Adrenal gland (tissue), 12 donors: Measurements from ENCODE around the gene FOXP2. TPM values are rescaled to one million over a fixed set of nuclear protein-coding genes. Genes with fewer than 3 reads are reported as not detected.

Source experiments
- DNase-seq, 7 donors: peaks; one replicate each; pipeline ENCODE4 v3.0.0-alpha.2; 2019 to 2020
- H3K27ac ChIP-seq, 5 donors: fragments of 200-600 bp; sonication (generic) in 4 of 5; 1 replicate in 3 of 5; 2 replicates in 2 of 5; pipeline versions ENCODE4 v1.5.1 to v1.8.0; 2016 to 2020; ENCODE audit warnings: mild to moderate bottlenecking in 1 of 5
- H3K27me3 ChIP-seq: fragments of 200-600 bp; 2 replicates; pipeline ENCODE4 v1.8.0; 2021
- H3K36me3 ChIP-seq, 2 donors: fragments of 200-600 bp; replicated peaks in 1 of 2; 1 replicate in 1 of 2; 2 replicates in 1 of 2; pipeline versions ENCODE4 v1.5.1 to v1.8.0; 2018 to 2022
- H3K4me1 ChIP-seq, 2 donors: fragments of 200-600 bp; replicated peaks in 1 of 2; 1 replicate in 1 of 2; 2 replicates in 1 of 2; pipeline versions ENCODE4 v1.5.1 to v1.8.0; 2018 to 2021
- H3K4me3 ChIP-seq, 4 donors: fragments of 200-600 bp; sonication (generic) in 3 of 4; one replicate each; pipeline ENCODE4 v1.5.1; 2016 to 2018
- H3K9me3 ChIP-seq, 3 donors: fragments of 200-600 bp; sonication (generic) in 1 of 3; replicated peaks in 1 of 3; 1 replicate in 2 of 3; 2 replicates in 1 of 3; pipeline versions ENCODE4 v1.5.1 to v1.8.0; 2016 to 2021
- CTCF ChIP-seq, 6 experiments: fragments of 450-650 bp in 4 of 6; fragments of 200-600 bp in 2 of 6; sonication (generic) in 1 of 6; IDR thresholded peaks; 1 replicate in 5 of 6; 2 replicates in 1 of 6; pipeline versions ENCODE4 v1.5.1 to v1.8.0; 2016 to 2021; ENCODE audit warnings: antibody characterized with exemption in 6 of 6, mild to moderate bottlenecking in 2 of 6, moderate library complexity in 1 of 6
- POLR2A ChIP-seq, 2 donors: fragments of 450-650 bp; IDR thresholded peaks; one replicate each; pipeline ENCODE4 v1.6.1; 2017; ENCODE audit warnings: antibody characterized with exemption in 2 of 2, mild to moderate bottlenecking in 2 of 2, moderate library complexity in 1 of 2
- WGBS, 4 donors: extraction: QIAGEN DNeasy Blood & Tissue Kit in 2 of 4; methylation state at CpG; one replicate each; pipeline versions ENCODE4 v1.1.5 to v1.1.7; 2013 to 2017; 5-methylcytosine and 5-hydroxymethylcytosine counted together
- intact Hi-C, 2 donors: fragments of 100-400 bp; cut with DNase I; formaldehyde crosslinking; loops; one replicate each; pipeline versions ENCODE4 v1.14.1 to v1.15.0; 2022 to 2023
- polyA plus RNA-seq, 3 donors: library from polyadenylated mRNA; stranded (reverse); fragments of 200-250 nt in 2 of 3; fragments of 350-450 nt in 1 of 3; fragmentation: Illumina TruSeq in 1 of 3; extraction: RNeasy Lipid Tissue Mini Kit (QIAGEN cat#74804) in 1 of 3; gene quantifications; one replicate each; pipeline ENCODE4 v1.2.3, GENCODE V29; 2013 to 2014
- total RNA-seq, 9 donors: library from RNA; depleted of rRNA in 4 of 9; stranded (reverse); fragments of >200 nt in 4 of 9; fragments of 120-200 nt in 1 of 9; fragmentation: NEBNext Ultra II Directional in 1 of 9; extraction: Animal tissue kit (Norgen Biotek cat#: 25700) in 1 of 9; gene quantifications; one replicate each; pipeline versions ENCODE4 v1.1.0 to v1.2.4, GENCODE V29; 2013 to 2023
- donor health status: healthy with polysubstance abuse.
- donor health status: Bipolar disorder and iron deficiency.
- donor health status: DM: yes; HTN: yes; CAD: no.
- donor health status: DM: no; HTN: no; CAD: no.
- donor health status: DM: no; HTN: no; CAD: no.
- donor health status: DM: yes; HTN: yes; CAD: no.

The FOXP2 gene
- total and polyA plus RNA-seq, 12 donors: 1.1 to 14.5 (median 2.7) TPM

- H3K4me1 ChIP-seq: peaks cover 0 to 14% of the 10 kb centered on the region in 2 donors
- no peaks in the 10 kb centered on the region for H3K36me3 ChIP-seq
- H3K9me3 ChIP-seq: no peaks in the 10 kb centered on the region
- peak; percentile 83 to 95 (median 92) for DNase-seq
- intact Hi-C loops: no loop called here
- no peak overlapping the region for H3K27ac ChIP-seq
- H3K27me3 ChIP-seq: no peaks in the 10 kb centered on the region
- 40 to 50% (median 45%) methylated on average over 6 of the region's 6 CpGs for WGBS, 4 donors
- no peak for TF ChIP-seq CTCF (IDR thresholded peaks at IDR 0.05)
- no peak for TF ChIP-seq POLR2A (IDR thresholded peaks at IDR 0.05)
- H3K4me3 ChIP-seq: no peak overlapping the region
Observed at GRCh38 chr7:114703677-114704076, 289.1 kb downstream of the FOXP2 start.

GRCh38 chr7:114708646-114709045 is 294.0 kb downstream of the FOXP2 start:
- DNase-seq: no peak
- TF ChIP-seq CTCF (IDR thresholded peaks at IDR 0.05): no peak
- no peak for TF ChIP-seq POLR2A (IDR thresholded peaks at IDR 0.05)
- Histone ChIP-seq H3K27ac (no peak overlapping the region), H3K4me3 (no peak overlapping the region), H3K27me3 (no peaks in the 10 kb centered on the region), H3K9me3 (no peaks in the 10 kb centered on the region), H3K4me1 (no peaks in the 10 kb centered on the region), H3K36me3 (no peaks in the 10 kb centered on the region)
- WGBS, 4 donors: 84 to 90% (median 88%) methylated on average over 6 of the region's 6 CpGs
- intact Hi-C loops: no loop called here

GRCh38 chr7:114710499-114710898 is 295.9 kb downstream of the FOXP2 start:
- Histone ChIP-seq H3K4me1 (no peaks in the 10 kb centered on the region), H3K27ac (no peak overlapping the region), H3K27me3 (no peaks in the 10 kb centered on the region), H3K4me3 (no peak overlapping the region), H3K9me3 (no peaks in the 10 kb centered on the region), H3K36me3 (no peaks in the 10 kb centered on the region)
- intact Hi-C loops: no loop called here
- no peak for DNase-seq
- TF ChIP-seq POLR2A (IDR thresholded peaks at IDR 0.05) (no peak), CTCF (IDR thresholded peaks at IDR 0.05) (no peak)
- WGBS, 4 donors: 80 to 90% (median 83%) methylated on average over 5 of the region's 5 CpGs

GRCh38 chr7:114711241-114711640 is 296.6 kb downstream of the FOXP2 start:
- DNase-seq: no peak
- Histone ChIP-seq H3K27ac (no peak overlapping the region), H3K27me3 (no peaks in the 10 kb centered on the region), H3K4me1 (no peaks in the 10 kb centered on the region), H3K36me3 (no peaks in the 10 kb centered on the region), H3K9me3 (no peaks in the 10 kb centered on the region), H3K4me3 (no peak overlapping the region)
- TF ChIP-seq CTCF (IDR thresholded peaks at IDR 0.05): no peak
- no peak for TF ChIP-seq POLR2A (IDR thresholded peaks at IDR 0.05)
- 67 to 84% (median 81%) methylated on average over 4 of the region's 4 CpGs for WGBS, 4 donors
- intact Hi-C loops: no loop called here
